COLO668 (cell line): ENCODE measurements around the gene RNF11.

ENCODE experiments used
- DNase-seq: peaks from one replicate; lab custom pipeline; 2025; ENCODE audit not compliant: unreplicated experiment; lab: John Stamatoyannopoulos, UW

RNF11 gene

DNA sequence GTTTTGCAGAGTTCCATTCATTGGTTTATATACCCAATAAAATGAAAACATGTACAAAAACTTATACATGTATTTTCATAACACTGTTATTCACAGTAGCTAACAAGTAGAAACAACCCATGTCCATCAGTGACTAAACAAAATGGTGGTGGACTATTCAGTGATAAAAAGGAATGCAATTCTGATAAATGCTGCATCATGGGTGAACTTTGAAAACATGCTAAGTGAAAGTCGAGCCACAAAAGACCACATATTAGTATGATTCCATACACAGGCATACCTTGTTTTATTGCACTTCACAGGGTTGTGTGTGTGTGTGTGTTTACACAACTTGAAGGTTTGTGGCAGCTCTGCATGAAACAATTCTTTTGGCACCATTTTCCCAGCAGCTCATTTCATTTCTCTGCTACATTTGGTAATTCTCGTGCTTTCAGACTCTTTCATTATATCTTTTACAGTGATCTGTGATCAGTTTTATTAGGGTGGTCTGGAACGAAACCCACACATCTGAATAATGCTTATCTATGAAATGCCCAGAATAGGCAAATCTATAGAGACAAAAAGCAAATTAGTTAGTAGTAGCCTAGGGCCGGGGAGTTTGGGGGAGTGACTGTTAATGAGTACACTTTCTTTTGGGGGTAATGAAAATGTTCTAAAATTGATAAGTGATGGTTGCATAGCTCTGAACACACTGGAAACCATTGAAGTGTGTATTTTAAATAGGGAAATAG, 27.2 kb downstream of the RNF11 start:
- DNase-seq = no peak

DNA sequence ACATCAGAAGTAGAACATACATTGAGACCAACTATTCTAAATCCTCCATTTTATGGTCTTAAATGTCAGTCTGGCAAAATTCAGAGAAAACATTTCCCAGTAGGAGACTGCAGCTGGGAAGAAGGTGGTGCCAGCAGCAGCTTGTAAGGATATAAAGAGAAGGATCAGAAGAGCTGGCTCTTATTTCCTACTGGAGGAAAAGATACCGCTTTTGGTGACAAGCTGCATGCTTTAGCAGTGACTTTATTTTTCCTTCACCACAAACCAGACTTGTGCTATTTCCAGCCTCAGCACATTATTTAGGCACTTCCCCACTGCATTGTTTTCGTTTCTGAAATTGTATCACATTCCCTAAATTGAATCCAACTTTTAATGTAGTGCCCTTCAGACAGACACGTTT, 28.4 kb downstream of the RNF11 start:
- no peak for DNase-seq

DNA sequence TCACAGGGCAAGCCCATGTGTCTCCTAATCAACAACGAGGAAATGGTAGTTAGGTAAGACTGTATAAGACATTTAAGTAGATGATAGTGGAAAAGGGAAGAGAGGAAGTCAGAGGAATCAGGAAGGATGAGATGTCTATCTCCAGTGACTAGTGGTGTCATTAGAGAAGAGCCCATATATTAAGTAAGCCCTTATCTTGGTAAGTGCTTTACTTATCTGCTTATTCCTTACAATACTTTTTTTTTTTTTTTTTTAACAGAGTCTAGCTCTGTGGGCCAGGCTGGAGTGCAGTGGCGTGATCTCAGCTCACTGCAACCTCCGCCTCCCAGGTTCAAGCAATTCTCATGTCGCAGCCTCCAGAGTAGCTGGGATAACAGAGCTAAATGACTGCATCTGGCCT, 29.5 kb downstream of the RNF11 start:
- no peak for DNase-seq

DNA sequence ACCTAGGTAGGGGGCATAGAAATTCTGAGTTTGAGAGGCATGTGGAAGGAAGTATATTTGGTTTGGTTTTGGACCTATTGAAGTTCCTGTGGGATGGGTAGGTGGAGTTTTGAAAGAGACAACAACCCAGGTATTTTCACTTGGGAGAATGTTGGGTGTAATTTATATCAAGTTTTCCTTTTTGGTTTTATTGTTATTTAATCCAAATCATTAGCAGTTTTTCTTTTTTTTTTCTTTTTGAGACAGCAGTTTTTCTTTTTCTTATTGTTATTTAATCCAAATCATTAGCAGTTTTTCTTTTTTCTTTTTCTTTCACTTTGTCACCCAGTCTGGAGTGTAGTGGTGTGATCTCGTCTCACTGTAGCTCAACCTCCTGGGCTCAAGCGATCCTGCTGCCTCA, 30.1 kb downstream of the RNF11 start:
- no peak for DNase-seq

DNA sequence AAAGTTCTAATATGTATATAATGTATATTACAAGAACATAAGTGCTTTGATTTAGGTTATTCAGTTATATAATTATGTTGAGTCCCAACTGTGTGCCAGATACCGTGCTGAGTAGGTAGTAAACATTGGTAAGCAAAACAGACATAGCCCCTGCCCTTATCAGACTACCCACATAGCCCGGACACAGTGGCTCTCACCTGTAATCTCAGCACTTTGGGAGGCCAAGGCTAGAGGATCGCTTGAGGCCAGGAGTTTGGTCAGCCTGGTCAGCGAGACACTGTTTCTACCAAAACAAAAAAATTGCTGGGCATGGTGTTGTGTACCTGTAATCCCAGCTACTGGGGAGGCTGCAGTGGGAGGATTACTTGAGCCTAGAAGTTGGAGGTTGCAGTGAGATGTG, 30.7 kb downstream of the RNF11 start:
- no peak for DNase-seq

DNA sequence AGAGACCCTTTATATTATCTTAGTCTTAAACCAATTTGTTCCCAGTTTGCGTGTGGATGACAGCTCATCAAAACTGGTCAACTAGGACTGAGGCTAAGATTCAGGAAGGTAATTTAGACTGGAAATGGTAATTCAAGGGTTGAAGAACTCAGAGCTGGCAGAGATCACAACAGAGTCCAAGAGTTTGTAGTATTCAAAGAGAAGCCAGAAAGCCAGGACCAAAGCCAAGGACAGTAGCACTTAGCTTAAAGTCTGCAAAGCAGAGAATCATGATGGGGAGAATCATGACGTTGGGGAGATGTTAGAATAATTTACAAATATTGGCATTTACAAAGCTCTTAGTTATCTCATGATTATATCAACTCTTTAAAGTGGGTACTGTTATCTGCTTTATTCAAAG, 32.6 kb downstream of the RNF11 start:
- DNase-seq = no peak

DNA sequence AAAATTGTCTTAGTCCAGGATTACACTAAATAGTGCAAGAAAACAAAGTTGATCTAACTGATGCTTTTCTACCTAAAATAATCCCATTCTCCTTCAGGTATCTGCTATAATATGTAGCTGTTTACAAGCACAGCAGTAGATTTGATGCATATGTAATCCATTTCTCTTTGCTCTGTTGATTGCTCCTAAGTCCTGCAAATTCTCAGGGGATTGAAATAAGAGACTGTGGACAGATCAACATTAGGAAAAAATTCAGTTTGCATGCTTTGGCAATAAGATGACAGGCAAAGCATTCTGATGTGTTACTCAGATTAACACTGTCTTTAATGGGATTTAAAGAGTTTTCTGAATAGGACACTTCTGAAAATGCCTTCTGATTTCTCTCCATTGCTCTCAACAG, 34.7 kb downstream of the RNF11 start:
- no peak for DNase-seq

DNA sequence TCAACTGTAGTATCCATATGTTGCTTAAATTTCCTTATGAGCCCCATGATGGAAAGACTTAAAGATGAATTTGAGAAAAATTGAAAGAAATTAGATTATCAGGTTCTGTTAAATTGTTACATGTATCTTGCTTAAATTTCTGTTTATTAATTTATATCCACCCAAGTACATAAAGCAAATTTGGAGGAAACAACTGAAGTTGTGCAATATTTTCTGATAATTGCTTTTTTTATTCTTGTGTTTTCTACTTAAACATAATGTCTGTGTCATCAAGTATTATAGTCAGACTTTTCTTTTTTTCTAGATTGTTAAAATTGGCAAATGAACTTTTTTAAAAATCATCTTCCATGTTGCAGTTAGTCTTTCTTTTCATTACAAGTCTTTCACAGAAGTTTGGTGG, 36.8 kb downstream of the RNF11 start:
- no peak for DNase-seq

DNA sequence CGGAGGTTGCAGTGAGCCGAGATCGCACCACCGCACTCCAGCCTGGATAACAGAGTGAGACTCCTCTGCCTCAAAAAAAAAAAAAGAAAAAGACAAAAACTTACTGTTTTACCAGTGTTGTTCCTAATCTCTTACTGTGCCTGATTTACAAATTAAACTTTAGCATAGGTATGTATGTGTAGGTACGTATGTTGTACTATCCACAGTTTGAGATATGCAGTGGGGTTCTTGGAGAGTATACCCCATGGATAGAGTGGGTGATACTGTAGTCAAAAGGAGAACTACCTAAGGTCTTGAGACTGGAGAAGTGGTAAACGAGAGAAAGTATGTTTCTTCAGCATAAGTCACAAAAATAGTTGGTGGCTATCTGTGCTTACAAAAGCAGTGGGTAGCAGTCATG, 38.6 kb downstream of the RNF11 start:
- no peak for DNase-seq

DNA sequence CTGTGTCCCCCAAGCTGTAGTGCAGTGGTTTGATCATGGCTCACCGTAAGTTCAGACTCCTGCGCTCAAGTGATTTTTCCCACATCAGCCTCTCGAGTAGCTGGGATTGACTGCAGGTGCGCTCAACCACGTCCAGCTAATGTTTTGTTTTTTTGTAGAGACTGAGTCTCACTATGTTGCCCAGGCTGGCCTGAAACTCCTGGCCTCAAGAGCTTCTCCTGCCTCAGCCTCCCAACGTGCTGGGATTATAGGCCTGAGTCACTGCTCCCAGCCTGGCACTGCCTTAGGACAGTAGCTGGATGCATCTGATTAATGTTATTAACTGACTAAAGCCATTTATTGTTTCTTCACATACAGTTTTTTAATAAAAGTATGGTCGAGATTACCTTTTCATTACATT, 40.2 kb downstream of the RNF11 start:
- no peak for DNase-seq

DNA sequence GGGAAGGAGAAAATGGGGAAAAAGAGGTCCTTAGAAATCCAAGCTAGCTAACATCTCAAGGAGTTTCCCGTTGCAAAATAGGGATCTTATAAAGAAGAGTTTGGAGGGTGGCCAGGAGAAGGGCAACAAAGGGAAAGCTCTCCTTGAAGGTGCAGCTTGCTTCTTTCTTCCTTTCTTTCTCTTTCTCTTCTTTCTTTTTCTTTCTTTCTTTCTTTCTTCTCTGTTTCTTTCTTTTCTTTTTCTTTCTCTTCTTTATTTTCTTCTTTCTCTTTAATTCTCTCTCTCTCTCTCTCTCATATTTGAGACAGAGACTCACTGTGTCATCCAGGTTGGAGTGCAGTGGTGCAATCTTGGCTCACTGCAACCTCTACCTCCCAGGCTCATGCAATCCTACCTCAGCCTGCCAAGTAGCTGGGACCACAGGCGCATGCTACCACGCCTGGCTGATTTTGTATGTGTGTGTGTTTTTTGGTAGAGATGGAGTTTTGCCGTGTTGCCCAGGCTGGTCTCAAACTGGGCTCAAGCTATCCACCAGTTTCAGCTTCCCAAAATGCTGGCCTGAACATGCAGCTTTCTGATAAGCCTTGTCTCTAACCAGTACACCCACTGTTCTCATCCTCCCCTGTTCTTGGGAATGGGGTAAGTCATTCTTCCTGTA, 44.4 kb downstream of the RNF11 start:
- DNase-seq = no peak

DNA sequence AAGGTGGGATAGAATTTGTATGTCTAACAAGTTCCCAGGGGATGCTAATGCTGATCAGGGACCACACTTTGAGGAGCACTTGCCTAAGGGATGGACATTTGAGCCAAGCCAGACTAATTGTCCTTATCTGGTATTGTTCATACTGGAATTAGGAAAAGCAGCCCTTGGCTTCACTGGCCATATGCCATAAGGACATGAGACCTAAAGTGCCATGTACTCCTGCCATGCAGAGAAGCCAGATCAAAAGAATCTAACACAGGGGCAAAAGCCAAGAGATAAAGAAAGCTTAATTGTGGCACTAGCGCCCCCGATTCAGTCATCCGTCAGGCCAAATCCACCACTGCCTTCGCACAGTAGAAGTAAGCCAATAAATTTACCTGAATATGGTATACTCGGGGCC, 45.7 kb downstream of the RNF11 start:
- no peak for DNase-seq

DNA sequence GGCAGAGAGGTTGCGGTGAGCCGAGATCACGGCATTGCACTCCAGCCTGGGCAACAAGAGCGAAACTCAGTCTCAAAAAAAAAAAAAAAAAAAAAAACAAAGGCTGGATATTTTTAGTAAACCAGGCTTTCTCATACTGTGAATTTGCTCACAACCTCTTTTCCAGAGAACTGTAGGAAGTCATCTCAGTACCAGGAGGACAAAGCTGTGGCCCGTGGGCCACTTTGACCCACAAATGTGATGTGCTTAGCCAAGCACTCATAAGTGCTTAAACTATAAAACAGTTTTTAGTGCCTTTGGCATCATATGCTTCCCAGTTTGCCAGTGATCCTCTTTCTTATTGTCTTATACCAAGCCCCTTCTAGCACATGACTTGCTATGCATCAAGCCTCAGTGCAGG, 46.5 kb downstream of the RNF11 start:
- DNase-seq = no peak

DNA sequence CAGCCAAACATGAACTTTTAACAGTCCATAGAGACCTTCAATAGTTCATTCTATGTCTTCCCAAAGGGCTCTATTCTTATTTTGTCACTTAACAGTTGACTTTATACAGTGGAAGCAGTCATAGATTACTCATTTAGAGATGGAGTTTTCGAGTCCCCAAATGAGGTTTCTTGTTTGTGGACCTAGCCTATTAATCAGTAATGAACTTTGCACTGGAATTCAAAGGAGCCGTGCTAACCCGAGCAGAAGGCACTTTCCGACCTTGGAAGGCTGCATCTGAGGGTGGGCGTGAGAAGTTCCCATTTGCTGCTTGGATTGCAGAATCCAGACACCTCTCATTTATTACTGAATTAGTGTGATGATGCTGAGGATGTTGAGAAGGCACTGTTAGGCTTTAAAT, 47.9 kb downstream of the RNF11 start:
- no peak for DNase-seq

DNA sequence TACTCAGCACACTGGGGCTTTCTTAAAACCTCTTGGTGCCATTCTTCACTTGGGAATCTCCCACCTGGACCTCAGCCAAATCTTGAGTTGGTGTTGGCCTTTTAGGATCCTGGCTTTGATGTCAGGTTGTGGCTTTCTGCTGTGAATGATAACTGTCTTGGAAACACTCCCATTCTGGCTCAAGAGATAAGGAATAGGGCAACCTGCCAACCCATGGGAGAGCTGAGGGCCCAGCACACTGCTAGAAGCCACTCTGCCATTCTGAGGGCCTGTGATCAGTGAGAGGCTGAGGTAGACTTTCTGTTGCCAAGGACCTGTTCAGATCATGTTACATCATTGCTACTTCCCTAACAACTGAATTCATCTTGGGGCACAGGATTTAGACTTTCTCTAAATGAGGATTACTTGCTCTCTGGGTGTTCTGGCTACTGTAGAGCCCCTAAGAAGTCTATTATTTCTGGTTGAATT, 48.4 kb downstream of the RNF11 start:
- no peak for DNase-seq

DNA sequence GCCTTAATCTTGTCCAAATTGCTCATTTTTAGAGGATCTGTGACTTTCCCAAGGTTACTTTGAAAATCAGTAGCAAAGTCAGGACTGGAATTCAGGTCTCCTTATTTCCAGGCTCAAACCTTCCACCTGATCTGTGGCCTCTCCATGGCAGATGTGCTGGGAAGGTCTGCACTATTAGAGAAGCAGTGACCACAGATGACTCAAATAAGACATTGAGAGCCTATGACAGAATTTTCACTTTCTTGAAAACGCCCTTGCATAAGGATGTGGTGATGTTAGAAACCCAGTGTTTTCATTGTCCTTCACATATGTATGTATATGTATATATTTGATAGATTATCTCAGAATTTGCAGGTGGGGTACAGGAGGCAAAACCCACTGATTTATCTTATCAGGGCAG, 49.0 kb downstream of the RNF11 start:
- no peak for DNase-seq

DNA sequence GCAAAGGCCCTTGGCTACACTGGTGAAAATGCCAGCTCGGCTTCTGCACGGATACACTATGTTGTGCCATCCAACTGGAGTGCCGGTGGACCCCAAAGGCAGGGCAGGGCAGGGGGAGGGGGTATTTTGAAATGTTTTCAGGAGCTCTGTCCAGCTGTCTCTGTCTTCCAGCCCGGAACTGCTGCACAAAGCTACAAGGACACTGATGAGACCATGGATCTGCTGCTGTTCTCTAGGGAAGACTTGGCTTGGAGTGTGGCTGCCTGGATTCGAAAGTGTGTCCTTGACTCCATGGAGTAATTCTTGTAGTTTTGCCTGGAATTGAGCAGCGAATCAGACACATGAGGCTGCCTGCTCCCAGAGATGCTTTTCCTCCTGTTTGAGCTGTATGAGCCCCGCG, 51.9 kb downstream of the RNF11 start:
- no peak for DNase-seq

DNA sequence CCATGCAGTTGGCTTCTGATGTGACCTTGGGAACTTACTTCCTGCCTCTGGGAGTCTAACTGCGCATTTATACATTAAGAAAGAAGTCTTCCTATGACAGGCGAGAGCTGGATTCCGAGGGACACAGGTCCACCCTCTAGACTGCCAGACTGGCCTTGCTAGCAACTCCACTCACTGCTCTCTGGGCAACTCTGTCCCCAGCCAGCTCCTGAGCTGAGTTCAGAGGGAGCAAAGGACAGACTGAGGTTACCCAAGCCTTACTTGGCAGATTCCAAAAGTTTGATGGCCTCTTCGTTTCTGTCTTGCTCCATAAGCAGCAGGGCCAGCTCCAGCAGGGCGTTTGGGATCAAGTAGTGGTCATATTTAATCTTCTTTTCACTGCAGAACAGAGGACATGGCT, 52.5 kb downstream of the RNF11 start:
- no peak for DNase-seq

DNA sequence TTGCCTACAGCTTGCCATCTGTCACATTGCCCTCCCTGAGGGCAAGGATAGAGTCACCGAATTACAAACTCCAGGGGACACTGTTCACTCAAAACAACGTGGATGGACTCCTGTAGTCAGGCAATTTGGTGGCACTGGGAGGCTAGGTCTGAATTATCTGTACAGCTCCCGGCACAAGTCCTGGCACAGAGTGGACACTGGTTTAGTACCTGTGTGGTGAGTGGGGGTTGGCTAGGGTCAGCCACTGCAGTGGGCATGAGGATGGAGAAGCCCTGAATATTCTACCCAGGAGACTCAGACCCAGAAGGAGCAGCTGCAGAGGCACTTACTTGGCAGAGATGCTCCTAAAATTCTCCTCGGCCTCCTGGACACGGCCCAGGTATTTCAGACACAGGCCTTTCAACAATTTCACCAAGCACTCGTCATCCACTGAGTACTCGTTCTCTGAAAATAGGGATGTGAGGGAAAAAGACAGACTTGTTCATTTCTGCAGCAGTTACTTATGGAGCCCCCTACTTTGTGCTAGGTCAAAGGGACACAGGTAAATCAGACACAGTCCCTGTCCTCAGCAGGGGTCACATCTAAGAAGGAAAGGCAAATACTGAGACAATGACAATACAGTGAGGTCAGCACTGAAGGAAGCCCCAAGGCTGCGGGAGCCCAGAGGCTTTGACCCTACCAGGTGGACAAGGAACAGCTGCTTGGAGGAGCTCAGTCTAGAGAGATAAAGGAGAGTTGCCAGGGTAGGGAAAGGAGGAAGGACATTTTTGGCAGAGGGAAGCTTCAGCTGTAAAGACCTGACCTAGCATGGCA, 53.8 kb downstream of the RNF11 start:
- DNase-seq = no peak

DNA sequence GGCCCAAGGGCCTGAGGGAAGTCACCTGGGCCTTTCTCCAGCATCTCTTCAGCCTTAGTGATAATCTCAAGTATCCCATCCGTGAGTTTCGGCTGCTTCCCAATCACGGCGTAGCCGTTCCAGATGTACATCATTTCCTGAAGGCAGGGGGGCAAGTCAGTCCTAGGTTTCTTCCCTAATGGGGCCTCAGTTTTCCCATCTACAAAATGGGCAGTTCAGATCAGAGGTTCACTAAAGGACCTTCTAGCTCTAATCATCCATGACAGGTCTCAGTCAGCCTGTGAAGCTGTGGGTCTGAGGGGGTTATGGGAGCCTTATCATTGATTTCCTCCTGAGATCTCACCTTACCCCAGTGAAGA, 54.4 kb downstream of the RNF11 start:
- no peak for DNase-seq

DNA sequence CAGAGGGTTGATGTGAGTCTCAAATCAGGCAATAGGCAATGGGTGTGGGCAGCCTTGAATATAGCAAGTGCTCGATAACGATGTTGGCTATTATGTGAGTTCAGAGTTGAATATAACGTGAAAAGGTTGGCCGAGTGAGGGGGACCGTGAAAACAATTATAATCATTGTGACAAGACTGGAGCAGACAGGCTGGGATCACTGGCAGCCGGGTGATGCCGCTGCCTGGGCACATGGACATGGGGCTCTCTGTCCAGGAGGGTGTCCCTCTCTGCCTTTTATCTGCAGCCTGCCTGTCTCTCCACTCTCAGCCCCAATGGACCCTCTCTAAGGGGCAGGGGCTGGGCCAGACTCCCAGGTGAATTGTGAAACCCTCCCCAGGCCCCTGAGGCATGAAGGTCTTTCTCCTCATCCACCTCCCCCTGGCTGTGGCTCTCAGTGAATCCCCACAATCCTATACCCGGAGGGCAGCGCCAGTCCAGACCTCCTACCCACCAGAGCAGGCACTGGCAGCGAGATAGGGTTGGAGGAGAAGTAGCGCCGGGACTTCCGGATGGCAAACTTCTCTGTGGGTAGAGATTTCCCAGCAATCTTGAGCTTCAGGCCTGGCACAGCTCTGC, 57.9 kb downstream of the RNF11 start:
- no peak for DNase-seq
